ENCODE results near the gene CENPB.

CENPB gene

DNA sequence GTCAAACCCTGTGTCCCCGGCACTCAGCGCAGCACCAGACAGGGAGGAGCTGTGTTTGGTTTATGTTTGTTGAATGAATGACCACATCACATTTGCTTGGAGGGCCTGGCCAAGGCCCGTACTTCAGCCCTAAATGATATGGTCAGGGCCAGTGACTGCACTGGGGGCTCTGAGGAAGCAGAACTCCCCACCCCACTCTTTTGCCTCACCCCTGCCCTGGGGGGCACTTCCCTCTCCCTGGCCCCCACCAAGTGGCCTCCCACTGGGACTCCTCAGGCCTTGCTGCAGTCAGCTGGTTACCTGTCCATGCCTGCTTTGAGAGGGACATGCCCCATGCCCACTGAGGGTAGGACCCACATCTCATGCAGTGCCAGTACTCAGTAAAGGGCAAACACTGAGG, 21.9 kb downstream of the CENPB start:
- no peak for DNase-seq

DNA sequence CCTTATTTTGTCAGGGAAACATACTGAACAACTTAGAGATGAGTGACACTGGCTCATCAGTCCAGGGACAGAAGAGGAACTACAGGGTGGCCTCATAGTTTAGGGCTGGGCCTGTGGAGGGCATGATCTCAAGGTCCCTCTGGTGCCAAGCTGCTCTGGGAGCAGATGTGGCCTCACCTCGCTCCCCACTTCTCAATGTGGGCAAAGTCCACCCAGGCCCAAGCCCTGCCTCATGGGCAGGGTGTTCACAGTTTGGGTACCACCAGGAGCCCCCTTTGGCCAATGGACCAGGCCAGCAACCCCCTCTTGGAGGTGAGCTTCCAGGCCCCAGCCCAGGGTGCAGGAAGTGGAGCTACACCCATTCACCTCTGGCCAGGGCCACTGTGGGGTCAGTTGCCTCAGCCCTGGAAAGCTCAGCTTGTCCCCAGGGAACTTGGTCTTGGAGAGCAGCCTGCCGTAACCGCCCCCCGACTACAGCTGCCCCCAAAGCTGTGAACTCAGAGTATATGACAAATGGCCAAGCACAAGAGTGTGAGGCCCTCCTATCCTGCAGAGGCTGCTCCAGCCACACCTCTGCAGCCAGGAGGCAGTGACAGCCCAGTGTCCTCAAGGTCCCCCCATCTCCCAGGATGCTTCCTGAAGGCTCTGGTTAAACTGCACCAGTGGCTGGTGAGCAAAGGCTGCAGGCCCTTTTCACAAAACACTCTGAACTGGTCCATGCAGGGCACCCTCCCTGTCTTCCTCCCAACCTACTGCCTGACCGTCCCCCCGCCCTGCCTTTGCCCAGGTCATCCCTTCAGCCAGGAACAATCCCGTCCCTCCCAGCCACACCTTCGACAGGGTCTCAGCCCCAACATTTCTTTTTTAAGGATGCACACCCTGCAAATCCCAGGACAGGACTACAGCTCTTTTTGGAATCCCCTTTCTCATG, 22.6 kb downstream of the CENPB start:
- no peak for DNase-seq

DNA sequence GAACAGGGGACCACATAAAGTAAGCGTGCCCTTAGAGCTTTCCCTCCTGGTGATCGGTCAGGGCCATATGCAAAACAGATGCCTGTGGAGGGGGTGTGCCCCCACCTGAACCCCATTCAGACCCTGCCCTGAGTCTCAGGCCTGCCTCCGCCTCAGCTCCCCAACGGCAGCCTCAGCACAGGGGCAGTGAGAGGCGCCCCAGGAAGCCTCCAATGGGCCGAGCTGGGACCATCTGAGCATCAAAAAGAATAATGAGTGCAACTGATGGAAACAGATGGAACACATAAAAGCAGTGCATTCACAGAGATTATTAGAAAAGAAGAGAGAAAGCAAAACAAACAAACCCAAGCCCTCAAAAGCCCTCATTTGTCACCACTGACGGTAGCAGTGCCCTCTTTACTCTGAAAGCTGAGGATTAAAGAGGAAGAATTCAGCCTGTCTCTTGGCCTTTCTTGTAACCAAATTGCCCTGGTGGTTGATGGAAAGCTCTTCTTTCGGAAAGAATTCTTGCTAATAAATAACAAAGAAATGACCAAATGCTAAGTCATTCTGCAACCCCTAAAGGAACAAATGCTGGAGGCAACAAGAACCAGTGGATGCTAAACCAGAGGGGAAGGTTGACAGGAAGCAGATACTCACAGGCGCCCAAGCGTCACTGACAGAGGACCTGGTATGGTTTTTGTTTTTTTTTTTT, 25.7 kb downstream of the CENPB start:
- no peak for DNase-seq

DNA sequence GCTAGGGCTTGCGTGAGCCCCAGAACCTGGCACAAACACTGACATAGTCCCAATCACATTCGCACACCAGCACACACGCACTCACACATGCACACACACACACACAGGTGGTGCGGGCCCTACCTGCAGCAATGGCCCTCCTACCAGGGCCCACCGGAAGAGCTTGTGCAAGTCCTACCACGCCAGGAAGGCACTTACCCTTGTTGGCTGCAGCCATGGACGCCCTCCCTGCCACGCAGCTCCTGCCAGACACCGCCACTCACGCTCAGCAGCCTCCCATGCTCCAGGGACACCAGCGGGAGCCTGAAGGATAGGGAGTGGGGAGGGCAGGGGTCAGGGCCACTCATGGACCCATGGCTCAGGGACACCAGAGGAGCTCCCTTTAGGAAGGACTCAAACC, 26.7 kb downstream of the CENPB start:
- no peak for DNase-seq

DNA sequence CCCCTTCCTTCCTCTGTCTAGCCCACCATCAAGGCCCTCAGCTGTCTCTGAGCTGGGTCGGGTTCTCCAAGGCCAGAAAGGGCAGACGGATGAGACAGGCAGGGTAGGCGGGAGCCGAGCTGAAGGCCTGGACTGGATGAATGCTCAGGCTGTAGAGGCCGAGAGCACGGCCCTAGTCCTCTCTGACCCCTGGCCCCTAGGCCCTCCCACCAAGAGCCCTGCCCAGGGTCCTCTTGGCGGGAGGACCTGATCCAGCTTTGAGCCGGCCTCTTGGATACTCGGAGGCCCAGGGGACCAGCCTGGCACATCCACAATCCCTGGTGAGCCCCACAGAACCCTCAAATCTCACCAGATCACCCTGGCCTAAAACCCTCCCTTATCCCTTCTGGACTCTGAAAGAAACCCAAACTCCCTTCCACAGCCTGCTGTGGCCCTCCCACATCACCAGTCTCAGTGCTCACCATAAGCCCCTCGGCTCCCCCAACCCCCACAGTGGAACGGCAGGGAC, 27.2 kb downstream of the CENPB start:
- DNase-seq, result no peak

DNA sequence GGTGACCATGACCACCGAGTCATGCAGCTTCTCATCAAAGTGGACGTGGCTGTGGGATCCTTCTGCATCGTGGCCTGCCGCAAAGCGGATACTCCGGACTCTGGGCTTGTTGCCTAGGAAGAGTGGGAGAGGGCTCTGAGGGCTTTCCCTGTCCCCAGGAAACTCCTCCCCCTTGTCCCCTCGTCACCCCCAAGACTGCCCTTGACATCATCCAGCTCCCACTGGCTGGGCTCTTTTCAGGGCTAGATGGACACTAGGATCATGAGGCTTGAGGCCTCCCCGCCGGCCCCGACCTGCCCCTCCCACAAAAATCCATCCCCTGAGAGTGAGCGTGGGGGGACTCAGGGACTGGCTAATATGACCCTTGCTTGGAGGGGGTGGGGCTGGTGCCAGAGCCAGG, 28.0 kb downstream of the CENPB start:
- no peak for DNase-seq

DNA sequence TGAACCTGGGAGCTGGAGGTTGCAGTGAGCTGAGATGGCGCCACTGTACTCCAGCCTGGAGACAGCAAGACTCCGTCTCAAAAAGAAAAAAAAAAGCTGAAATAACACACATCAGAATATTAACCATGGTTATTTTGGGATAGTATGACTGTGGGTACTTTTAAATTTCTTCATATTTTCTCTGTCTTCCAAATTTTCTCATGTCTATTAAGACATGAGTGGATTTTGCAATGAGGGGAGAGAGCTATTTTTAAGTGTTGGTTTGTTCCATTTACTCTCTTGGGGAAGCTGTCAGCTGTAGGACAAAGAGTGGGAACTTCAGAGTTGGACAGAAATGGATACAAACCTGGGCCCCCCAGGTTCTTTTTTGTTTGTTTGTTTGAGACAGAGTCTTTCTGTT, 29.3 kb downstream of the CENPB start:
- DNase-seq, result no peak

DNA sequence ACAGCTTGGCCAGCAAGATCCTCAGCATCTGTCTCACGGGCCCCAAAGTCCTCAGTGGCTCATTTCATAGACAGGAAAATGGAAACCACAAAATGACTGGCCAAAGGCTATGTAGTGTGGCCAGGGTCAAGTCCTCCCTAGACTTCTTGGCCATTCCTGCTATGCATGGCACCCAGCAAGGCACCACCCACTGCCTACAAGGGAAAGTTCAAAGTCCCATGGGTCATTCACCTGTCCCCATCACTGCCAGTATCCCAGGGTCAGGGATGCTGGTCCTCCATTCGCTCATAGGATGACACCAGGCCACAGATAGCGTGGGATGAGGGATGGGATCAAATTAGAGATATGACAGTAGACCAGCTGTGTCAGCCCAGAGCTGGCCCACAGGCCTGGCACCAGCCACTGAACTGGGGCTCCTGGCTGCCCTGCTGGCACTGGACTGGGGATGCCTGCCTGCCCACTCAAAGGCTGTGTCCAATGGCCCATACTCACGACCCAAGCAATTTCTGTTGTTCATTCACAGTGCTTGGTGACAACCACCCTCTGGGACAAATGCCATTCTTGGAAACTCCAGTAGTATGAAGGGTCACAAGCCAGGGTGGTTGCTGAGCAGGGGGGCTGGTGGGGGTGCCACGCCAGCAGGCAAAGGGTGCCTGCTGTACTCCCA, 30.6 kb downstream of the CENPB start:
- no peak for DNase-seq

DNA sequence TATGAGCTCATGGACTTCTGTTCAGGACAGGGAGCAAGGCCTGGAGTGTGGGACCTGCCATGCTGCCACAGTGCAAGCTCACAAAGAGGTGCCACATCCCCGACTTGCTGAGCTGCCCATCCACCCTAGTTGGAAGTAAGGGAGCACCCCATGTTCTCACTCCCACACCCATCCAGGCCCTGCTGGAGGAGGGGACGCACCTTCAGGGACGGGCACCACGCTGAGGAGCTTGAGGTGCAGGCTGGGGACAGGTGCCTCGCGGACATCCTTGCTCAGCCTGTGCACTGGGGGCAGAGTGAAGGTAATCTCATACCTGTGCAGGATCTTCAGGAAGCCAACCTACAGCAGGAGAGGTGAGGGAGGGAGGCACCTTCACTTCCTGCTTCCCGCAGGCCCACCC, 31.3 kb downstream of the CENPB start:
- DNase-seq, result no peak

DNA sequence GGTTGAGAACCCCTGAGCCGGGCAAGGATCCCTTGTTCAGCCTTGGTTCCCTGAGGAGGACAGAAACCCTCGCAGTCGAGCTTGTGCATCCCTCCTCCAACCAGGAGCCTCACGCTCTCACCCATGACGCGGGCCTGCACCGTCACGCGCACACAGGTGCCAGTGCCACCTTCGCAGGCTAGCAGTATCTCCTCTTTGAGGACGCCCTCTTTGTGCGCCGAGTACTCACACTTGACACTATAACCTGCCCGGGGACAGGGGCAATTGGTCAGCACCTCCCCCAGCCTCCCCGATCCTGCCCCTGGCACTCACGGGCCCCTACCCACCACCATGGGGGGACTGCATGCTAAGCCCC, 32.3 kb downstream of the CENPB start:
- no peak for DNase-seq

DNA sequence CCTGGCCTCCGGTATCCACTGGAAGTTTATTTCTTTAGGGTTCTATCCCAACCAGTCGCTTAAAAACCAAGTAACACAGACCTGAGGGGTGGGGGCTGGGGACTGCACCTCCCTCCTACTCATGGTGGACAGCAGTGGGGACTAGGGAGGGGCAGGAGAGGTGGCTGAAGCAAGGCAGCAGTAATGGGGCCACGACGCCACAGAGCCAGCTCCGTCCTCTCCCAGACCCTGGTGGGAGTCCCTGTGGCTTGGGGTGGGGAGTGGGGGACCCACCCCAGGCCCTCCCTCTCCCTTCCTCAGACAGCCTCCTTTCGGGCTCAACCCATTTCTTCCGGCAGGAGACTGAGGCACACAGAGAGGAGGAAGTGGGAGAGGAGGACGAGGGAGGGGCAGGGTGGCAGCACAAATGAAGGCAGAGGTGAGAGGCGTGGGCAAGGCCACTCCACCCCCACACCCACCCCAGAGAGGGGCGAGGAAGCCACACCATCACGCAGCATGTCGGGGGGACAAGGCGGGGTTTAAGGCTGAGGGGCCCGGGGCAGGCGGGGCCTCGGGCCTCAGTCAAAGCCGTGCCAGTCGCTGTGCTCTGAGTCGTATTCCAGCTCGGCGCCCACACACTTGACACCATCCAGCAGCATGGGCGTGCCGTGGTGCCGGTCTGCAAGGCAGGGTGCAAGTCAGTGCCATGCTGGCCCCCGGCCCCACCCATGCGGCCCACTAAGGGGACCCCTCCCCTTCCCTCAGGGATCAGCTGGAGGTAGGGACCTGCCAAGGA, 32.9 kb downstream of the CENPB start:
- DNase-seq, result no peak

DNA sequence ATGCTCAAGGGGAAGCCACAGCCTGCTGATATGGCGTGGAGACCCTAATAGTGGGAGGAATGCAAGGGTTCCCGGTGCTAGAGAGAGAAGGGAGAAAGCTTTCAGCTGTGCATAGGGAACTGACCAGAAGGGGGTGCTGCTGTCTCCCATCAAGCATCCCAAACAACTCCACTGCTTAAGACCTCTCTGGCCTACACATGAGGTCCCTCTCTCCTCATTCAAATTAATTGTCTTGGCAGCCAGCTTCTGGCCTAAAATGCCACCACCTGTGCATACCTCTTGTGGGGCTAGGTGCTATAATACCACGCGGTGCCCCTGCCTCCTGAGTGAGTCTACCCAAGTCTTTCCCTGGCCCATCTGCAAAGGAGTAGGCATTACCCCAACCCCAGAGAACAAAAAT, 33.4 kb downstream of the CENPB start:
- no peak for DNase-seq

DNA sequence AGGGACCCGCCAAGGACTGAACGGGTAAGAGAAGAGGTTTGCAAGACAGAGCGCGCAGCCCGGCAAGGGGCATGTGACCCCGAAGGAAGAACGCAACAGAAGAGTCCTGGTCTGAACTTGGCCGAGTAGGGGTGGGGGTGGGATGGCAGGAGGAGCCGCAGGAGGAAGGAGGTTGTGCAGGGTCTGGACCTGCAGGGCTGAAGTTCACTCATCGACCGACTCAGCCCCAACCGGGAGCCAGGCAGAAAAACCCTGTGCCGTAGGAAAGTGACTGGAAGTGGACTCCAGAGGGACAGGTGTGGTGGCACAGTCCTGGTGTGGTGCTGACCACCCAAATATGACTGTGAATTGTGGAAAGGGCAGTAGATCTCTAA, 34.2 kb downstream of the CENPB start:
- DNase-seq, result no peak

DNA sequence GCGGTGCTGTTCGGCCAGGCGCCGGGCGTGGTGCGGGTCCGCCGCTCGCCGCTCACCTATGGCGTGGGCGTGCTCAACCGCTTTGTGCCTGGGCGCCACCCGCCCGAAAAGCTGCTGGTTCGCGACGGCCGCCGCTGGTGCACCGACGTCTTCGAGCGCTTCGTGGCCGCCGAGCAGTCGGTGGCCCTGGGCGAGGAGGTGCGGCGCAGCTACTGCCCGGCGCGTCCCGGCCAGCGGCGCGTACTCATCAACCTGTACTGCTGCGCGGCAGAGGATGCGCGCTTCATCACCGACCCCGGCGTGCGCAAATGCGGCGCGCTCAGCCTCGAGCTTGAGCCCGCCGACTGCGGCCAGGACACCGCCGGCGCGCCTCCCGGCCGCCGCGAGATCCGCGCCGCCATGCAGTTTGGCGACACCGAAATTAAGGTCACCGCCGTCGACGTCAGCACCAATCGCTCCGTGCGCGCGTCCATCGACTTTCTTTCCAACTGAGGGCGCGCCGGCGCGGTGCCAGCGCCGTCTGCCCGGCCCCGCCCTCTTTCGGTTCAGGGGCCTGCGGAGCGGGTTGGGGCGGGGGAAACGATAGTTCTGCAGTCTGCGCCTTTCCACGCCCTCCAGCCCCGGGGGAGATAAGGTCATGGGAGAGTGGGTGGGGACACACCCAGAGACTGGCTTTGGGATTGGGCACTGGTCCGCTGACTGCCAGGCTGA, 34.7 kb downstream of the CENPB start:
- no peak for DNase-seq

DNA sequence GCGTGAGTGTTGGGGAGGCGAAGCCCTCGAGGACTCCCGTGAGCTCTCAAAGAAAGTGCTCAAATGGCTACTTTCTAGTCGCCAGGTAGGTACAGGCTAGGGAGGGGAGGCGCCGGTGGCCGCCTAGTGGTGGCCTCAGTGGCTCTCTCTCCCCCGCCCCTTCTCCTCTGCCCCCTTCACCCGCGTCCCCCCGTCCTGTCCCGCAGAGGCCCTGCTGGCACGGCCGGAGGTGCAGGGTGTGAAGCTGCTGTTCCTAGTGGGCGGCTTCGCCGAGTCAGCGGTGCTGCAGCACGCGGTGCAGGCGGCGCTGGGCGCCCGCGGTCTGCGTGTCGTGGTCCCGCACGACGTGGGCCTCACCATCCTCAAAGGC, 35.2 kb downstream of the CENPB start:
- DNase-seq, result no peak

DNA sequence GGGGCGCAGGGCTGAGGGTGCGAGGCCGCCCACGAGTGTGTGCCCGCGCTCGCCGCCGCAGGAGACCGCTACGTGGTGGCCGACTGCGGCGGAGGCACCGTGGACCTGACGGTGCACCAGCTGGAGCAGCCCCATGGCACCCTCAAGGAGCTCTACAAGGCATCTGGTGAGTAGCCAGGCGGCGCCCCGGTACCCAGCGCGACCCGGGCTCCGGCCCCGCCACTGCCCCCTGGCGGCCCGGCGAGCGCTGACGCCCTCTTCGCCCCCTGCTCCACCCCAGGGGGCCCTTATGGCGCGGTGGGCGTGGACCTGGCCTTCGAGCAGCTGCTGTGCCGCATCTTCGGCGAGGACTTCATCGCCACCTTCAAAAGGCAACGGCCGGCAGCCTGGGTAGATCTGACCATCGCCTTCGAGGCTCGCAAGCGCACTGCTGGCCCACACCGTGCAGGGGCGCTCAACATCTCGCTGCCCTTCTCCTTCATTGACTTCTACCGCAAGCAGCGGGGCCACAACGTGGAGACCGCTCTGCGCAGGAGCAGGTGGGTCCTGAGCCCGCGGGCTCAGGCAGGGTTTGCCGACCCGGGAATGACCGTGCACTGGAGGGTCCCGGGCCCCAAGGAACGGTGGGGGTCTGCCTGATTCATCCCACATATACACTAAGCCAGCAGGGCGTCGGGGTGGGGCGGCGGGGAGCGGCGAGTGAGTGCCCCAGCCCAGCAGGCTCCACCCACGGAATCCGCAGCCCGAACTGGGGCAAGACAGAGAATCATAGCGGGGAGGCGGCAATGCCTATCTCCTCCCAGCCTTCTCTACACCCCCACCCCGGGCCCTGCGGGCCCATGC, 36.6 kb downstream of the CENPB start:
- DNase-seq, result no peak

DNA sequence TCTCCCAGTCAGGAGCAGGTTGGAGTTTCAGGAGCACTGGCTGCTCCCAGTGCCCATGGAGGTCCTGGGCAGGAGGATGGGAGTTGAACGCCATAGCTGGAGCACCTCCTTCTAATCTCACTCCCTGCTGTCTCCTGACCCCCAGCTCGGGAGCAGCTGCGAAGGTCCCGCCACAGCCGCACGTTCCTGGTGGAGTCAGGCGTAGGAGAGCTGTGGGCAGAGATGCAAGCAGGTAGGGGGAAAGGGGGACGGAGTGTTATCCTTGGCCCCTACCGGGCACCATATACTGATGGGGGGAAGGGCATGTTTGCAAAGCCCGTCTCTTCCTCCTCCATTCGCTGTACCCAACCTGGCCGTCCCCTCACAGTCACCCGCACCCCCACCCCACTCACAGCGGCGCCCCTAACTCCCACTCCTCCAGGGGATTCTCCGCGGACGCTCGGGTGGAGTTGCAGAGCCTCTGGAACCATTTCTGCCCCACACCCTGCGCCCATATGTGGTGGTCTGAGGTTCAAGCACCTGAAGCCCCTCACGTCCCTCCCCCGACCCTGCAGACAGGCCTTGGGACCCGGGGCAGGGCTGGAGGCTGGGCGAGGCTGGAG, 37.4 kb downstream of the CENPB start:
- no peak for DNase-seq

DNA sequence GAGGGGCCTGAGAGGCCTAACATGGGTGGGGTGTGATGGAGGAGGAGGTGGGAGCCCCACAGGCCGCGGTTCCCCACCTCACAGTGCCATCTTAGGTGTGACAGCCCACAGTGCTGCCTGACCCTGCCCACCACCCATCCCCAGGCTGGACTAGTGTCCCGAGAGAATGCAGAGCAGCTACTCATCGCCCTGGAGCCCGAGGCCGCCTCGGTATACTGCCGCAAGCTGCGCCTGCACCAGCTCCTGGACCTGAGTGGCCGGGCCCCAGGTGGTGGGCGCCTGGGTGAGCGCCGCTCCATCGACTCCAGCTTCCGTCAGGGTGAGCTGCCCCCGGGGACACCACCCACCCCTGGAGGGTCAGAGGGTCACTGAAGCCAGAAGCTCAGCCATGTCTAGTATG, 38.5 kb downstream of the CENPB start:
- DNase-seq, result no peak

DNA sequence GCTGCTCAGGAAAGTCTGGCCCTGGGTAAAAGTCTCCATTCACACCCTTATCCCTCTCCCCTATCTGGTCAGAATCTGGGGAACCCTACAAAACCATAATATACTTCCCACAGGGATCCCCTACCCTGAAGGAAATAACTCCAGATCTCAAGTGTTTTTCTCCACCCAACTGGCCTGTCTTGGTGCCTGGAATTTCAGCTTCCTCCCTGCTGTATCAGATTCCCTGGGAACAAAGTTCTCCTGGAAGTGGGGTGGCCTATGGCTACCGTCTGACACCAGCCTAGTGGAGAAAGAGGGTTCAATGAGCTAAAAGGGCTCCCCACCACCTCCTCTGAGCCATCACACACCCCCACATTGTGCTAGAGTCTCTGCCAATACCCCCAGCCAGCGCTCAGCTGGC, 39.1 kb downstream of the CENPB start:
- DNase-seq, result no peak

DNA sequence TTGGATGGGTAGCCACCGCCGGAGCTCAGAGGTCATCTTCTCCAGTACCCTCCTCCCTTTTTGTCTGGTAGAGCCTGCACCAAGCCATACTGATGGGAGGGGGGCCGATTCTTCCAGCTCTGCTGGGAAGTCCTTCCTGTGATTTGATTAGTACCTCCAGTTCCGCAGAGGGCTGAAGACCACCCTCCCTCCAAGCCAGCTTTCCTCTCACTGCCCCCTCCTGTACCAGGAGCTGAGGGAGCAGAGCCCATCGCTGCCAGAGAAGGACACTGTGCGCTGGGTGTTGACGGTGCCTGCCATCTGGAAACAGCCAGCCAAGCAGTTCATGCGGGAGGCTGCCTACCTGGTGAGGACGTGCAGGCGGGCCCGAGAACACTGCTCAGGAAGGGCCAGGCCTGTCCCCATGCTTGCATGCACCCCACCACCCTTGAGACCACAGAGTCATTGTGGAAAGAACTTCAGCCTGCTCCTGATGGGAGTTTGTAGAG, 40.8 kb downstream of the CENPB start:
- DNase-seq, result no peak
